NCI-H1092 (cell line): ENCODE measurements around the gene HSPA1B.
"Not testable (repeated sequence)": the region's sequence is repeated elsewhere in the genome, so short reads cannot be mapped to it uniquely, and the experiment has no call there.

Experiments
- DNase-seq: peaks from one replicate; lab custom pipeline; 2025; lab: John Stamatoyannopoulos, UW

The HSPA1B gene

DNA sequence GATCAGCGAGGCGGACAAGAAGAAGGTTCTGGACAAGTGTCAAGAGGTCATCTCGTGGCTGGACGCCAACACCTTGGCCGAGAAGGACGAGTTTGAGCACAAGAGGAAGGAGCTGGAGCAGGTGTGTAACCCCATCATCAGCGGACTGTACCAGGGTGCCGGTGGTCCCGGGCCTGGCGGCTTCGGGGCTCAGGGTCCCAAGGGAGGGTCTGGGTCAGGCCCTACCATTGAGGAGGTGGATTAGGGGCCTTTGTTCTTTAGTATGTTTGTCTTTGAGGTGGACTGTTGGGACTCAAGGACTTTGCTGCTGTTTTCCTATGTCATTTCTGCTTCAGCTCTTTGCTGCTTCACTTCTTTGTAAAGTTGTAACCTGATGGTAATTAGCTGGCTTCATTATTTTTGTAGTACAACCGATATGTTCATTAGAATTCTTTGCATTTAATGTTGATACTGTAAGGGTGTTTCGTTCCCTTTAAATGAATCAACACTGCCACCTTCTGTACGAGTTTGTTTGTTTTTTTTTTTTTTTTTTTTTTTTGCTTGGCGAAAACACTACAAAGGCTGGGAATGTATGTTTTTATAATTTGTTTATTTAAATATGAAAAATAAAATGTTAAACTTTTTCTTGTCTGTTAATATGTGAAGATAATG, 2.2 kb downstream of the HSPA1B start:
- DNase-seq, result no peak

DNA sequence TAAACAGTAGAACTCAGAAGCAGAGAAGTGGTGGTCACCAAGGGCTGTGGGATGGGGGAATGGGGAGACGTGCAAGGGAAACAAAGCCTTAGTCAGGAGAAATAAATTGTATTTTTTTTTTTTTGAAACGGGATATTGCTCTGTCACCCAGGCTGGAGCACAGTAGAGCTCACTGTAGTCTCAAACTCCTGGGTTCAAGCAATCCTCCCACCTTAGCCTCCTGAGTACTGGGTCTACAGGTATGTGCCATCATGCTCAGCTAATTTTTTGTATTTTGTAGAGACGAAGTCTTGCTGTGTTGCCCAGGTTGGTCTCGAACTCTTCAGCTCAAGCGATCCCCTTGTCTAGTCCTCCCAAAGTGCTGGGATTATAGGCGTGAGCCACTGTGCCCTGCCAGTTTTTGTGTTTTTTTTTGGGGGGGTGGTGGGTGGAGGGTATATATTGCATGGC, 3.4 kb downstream of the HSPA1B start:
- no peak for DNase-seq

DNA sequence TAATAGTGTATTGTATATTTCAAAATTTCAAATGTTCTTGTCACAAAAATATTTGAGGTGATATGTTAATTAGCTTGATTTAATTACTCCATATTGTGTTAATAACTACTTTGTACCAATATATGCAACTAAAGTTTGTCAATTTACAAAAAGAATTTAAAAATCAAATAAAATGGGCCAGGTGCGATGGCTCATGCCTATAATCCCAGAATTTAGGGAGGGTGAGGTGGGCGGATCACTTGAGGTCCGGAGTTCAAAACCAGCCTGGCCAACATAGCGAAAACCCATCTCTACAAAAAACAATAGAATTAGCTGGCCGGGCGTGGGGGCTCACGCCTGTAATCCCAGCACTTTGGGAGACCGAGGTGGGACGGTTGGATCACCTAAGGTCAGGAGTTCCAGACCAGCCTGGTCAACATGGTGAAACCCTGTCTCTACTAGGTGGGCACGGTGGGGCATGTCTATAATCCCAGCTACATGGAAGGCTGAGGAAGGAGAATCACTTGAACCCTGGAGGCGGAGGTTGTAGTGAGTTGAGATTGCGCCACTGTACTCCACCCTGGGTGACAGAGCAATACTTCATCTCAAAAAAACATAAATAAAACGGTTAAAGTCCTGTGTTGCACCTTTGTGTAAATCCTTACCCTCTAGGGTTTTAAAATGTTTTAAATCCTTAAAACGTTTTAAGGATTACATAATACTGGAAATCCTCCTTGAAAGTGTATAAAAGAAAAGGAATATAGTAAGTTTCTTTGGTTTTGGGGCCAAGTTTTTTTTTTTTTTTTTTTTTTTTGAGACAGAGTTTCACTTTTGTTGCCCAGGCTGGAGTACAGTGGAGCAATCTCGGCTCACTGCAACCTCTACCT, 4.0 kb downstream of the HSPA1B start:
- DNase-seq, result no peak

DNA sequence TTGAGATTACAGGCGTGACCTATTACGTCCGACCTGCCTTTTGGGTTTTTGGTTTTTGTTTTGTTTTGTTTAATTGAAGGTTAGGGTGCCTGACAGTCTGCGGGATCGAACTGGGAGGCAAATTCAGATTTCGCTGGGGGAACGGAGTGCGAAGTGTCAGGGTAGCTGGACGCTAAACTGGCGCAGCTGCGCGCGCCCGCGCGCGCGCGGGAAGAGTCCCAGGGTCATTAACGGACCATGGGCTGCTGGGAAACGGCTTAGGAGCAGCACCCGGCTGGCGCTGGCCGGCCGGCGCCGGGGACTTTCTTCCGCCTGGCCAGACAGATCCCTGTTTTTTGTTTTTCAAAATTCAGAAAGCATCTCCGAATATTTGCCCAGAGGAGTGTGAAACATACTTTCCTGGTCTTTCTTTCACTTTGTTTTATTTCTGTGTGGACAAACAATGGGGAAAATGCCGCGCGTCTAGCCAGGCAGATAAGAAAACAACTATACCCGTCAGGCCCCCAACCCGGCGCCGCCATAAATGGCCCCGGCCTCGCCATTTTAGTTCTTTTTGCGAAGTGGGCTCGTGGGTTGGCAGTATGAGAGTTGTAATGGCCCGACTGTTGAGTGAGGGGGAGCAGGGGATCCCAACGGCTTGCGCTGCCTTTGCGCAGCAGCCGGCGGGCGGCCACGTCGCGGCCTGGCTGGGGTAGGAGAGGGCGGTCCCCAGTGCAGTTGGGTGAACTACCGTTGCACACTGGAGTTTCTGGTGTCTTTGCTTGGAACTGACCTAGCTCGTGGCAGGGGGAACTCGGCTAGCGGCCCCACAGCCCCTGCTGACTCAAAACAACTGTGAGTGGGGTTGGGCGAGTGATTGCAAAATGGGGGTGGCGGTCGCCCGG, 7.1 kb downstream of the HSPA1B start:
- DNase-seq, result peak; percentile 80

DNA sequence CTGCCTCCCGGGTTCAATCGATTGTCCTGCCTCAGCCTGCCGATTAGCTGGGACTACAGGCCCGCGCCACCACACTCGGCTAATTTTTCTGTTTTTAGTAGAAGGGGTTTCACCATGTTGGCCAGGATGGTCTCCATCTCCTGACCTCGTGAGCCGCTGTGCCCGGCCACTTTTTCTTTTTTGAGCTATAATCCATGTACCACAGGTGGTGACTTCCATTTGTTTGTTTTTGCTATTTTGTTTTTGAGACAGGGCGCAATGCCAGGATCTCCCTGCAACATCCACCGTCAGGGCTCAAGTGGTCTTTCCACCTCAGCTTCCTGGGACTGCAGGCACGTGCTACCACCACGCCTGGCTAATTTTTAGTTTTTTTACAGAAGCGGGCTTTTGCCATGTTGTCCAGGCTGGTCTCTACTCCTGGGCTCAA, 8.5 kb downstream of the HSPA1B start:
- no peak for DNase-seq

DNA sequence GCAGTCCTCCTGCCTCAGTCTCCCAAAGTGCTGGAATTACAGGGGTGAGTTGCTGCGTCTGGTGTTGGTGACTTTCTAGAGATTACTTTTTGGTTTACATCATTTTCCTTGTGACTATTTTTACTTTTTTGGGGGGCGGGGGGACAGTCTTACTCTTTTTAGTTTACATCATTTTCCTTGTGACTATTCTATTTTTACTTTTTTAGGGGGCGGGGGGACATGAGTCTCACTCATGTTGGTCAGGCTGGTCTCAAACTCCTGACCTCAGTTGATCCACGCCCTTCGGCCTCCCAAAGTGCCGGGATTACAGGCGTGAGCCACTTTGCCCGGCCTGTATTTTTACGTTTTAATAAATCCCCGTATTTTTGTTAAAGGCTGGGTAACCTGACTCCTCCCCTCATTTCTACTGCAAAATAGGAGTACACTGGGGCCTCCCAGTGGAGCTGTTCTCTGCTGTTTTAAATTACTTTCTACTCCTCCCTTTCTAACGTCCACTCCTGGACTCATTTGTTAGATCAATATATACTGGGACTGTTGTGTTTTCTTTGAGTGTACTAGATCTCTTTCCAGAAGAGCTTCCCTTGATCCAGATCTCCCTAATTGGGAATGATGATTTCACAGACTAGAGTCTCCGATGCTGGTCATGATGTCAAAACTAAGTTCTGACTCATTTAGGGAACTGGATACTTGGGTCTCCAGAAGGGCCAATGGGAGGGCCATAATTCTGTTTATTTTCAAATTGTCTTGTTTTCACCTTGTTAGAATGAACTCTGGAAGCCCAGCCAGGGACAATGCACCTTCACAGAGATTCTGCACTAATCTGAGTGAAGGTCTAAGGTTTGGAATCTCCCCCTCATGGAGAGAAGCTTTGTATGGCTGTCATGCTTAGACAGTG, 9.2 kb downstream of the HSPA1B start:
- DNase-seq, result no peak

DNA sequence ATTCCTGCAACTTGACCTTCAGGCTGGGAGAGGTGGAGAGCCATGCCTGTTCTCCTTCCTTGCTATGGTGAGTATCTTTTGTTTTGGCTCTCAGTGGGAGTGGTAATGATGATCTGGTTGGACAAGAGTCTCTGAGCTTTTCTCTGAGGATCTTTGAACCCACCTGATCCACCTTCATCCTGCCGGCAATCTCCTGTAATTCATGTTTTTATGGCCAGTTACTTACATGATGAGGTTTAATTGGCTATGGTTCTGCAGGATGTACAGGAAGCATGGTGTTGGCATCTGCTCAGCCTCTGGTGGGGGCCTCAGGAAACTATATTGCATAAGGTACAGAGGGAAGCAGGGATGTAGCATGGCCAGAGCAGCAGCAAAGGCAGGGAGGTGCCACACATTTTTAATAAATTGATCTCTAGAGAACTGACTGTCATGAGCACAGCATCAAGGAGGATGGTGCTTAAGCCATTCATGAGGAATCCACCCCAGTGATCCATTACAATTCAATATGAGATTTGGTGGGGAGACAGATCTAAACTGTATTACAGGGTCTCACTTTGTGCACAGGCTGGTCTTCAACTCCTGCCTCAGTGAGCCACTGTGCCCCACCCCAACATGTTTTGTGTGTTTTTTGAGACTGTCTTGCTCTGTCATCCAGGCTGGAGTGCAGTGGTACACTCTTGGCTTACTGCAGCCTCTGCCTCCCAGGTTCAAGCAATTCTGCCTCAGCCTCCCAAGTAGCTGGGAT, 10.0 kb downstream of the HSPA1B start:
- DNase-seq, result no peak

DNA sequence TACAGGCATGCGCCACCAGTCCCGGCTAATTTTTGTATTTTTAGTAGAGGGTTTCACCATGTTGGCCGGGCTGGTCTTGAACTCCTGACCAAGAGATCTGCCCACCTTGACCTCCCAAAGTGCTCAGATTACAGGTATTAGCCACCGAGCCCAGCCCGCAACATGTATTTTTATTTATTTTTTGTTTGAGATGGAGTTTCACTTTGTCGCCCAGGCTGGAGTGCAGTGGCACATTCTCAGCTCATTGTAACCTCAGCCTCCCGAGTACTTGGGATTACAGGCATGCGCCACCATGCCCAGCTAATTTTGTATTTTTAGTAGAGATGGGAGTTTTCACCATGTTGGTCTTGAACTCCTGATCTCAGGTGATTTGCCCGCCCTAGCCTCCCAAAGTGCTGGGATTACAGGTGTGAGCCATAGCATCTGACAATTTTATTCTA, 10.6 kb downstream of the HSPA1B start:
- DNase-seq, result not testable (repeated sequence)

DNA sequence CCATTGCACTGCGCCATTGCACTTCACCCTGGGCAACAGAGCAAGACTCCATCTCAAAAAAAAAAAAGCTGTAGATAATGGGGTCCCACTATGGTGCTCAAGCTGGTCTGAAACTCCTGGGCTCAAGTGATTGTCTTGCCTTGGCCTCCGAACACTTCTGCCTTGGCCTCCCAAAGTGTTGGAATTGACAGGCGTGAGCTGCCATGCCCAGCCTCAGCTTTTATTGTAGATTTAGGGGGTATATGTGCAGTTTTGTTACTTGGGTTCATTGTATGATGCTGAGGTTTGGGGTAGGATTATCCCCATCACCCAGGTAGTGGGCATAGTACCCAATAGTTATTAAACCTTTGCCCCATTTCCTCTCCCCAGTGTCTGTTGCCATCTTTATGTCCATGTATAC, 11.4 kb downstream of the HSPA1B start:
- DNase-seq, result no peak

DNA sequence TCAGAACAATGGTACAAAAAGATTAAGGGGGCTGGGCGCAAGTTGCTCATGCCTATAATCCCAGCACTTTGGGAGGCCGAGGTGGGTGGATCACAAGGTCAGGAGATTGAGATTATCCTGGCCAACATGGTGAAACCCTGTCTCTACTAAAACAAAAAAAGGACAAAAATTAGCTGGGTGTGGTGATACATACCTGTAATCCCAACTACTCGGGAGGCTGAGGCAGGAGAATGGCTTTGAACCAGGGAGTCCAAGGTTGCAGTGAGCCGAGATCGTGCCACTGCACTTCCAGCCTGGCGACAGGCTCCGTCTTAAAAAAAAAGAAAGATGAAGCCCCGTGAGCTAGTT, 12.2 kb downstream of the HSPA1B start:
- not testable (repeated sequence) for DNase-seq

DNA sequence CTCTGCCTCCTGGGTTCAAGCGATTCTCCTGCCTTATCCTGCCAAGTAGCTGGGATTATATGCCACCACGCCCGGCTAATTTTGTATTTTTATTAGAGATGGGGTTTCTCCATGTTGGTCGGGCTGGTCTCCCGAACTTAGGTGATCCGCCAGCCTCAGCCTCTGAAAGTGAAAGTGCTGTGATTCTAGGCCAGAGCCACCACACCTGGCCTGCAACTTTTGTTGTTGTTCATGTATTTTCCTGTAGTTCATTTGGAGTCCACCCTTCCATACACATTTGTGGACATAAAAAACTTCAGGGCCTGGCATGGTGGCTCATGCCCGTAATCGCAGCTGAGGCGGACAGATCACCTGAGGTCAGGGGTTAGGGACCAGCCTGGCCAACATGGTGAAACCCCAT, 14.5 kb downstream of the HSPA1B start:
- no peak for DNase-seq

DNA sequence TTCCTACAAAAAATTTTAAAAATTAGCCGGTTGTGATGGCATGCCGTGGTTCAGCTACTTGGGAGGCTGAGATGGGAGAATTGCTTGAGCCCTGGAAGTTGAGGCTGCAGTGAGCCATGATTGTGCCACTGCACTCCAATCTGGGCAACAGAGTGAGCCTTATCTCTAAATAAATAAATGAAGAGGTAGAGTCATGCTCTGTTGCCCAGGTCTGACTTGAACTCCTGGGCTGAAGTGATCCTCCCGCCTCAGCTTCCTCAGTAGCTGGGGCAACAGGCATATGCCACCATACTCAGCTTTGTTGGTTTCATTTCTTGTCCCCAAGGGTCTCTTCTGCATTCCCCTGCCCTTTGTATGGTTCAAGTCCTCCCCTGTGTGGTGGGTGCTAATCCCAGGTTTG, 17.0 kb downstream of the HSPA1B start:
- no peak for DNase-seq

DNA sequence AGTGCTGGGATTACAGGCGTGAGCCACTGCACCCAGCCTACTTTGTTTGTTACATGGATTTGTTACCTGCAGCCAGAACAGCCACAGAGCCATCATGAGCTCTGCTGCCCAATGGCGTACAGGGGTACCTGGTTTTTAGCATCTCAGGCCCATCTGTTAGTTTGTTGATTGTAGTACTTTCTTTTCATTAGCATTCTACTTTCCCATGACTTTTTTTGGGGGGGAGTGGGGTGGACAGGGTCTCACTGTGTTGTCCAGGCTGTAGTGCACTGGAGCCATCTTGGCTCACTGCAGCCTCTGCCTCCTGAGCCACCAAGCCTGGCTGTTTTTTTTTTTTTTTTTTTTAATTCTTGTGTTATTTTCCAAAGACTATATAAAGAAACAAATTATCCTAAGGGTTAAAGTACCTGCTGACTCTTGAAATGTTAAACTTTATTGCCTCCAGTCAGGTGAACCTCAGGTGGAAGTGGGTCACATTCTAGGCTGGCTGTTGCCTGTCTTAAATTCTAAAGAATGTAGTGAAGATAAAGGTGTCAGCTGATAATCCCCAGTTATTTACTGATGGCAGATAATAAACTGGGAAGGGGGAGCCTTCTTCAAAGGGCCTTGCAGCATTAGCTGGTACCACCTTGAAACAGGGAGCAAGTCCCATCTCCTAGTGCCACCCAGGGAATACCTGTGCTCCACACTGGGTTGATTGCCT, 19.9 kb downstream of the HSPA1B start:
- DNase-seq, result no peak

DNA sequence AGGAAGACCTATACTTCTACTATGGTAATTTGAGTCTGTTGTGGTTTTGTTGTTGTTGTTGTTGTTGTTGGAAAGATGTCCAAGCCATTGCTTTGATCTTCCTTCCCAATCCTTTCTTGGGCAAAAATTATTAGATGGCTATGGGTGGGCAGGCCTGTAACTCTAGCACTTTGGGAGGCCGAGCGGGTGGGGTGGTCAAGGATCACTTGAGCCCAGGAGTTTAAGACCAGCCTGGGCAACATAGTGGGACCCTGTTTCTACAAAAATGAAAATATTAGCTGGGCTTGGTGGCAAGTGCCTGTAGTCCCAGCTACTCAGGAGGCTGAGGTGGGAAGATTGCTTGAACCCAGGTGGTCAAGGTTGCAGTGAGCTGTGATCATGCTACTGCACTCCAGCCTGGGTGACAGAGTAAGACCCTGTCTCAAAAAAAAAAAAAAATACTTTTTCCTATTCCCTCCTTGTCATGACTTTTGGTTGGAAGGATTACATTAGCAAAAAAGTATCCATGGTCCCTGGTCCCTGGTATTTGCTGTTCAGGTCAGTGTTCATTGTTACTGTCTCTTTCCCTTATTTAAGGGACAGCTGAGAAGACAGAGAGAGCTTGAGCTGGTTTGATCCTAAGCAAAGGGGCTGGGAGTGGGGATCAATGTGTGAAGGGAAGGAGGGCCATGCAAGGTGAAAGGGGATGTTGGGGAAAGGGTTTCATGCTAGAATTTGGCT, 23.4 kb downstream of the HSPA1B start:
- no peak for DNase-seq

DNA sequence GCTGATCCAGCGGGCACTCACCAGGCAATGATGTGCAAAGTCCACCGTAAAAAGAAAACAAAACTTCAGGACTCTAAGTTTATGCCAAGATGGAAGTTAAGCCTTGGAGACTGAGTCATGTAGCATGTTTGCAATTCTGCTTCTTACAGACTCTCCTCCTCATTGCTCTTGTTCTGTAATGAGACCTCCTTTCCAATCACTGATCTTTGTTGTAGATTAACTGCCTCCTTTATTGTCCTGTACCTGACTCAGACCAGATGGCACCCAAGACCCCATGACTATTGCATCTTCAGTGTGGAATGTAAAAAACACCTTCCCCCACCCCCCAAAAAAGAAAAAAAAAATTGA, 23.9 kb downstream of the HSPA1B start:
- no peak for DNase-seq

DNA sequence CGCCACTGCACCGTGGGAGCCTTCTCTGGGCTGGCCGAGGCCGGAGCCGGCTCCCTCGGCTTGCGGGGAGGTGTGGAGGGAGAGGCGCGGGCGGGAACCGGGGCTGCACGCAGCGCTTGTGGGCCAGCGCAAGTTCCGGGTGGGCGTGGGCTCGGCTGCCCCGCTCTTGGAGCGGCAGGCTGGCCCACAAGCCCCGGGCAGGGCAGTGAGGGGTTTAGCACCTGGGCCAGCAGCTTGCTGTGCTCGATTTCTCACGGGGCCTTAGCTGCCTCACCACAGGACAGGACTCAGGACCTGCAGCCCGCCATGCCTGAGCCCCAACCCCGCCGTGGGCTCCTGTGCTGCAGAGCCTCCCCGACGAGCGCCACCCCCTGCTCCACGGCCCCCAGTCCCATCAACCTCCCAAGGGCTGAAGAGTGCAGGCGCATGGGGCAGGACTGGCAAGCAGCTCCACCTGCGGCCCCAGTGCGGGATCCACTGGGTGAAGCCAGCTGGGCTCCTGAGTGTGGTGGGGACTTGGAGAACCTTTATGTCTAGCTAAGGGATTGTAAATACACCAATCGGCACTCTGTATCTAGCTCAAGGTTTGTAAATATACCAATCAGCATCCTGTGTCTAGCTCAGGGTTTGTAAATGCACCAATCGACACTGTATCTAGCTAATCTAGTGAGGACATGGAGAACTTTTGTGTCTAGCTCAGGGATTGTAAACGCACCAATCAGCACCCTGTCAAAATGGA, 24.6 kb downstream of the HSPA1B start:
- not testable (repeated sequence) for DNase-seq

DNA sequence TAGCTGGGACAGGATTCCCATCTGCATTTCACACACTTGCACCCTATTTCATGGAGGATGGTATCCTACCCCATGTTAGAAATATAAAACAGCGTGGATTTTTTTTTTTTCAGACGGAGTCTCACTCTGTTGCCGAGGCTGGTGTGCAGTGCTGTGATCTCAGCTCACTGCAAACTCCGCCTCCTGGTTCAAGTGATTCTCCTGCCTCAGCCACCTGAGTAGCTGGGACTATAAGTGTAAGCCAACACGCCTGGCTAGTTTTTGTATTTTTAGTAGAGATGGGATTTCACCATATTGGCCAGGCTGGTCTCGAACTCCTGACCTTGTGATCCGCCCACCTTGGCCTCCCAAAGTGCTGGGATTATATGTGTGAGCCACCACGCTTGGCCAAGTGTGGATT, 30.2 kb downstream of the HSPA1B start:
- not testable (repeated sequence) for DNase-seq

DNA sequence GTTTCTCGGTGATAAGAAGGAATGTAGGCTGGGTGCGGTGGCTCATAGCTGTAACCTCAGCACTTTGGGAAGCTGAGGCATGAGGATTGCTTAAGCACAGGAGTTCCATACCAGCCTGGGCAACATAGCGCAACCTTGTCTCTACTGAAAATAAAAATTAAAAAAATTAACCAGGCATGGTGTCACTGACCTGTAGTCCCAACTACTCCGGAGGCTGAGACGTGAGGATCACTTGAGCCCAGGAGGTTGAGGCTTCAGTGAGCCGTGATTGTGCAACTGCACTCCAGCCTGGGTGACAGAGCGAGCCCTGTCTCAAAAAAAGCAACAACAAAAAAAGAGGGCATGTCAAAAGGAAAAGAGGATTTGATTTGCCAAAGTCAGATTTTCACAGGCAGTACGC, 31.2 kb downstream of the HSPA1B start:
- DNase-seq, result no peak

DNA sequence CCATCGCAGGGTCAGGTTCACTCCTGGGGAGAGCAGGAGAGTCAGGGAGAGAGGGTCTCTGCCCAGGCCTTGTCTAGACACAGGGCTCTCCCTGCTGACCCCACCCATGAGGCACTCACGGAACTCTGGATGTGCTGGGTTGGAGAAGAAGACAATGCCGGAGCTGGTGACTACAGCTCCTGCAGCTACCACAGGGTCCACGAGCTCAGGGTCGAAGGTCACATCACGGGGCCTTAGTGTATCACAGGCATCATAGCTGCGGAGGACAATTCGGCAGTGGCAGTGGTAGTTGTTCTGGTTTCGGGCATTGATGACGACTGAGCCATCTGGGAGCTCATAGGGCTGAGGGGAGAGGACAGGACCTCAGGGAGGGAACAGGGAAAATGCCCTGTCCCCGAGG, 32.4 kb downstream of the HSPA1B start:
- DNase-seq, result no peak
